ENCODE results near the gene ST6GAL1.

DNA sequence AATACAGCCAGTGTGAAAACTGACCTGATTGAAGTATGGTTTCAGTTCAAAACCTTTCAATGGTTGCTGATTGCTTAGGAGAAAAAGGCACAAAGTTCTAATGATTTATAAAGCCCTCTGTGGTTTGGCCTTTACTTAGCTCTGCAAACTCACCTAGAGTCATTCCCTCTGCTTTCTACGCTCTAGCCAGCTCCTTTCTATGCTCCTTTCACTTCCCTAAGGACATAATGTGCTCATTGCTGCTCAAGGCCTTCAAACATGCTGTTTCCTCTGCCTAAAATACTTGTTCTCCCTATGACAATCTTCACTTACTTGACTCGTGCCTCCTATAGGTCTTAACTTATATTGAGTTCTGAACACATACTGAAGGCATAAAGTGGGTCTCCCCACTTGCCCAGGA, 190.0 kb downstream of the ST6GAL1 start:
- TF ChIP-seq ZNF384 (IDR thresholded peaks at IDR 0.05; ENCODE audit: borderline replicate concordance, low read depth, low read length), result no peak
- TF ChIP-seq, protein P1, sequence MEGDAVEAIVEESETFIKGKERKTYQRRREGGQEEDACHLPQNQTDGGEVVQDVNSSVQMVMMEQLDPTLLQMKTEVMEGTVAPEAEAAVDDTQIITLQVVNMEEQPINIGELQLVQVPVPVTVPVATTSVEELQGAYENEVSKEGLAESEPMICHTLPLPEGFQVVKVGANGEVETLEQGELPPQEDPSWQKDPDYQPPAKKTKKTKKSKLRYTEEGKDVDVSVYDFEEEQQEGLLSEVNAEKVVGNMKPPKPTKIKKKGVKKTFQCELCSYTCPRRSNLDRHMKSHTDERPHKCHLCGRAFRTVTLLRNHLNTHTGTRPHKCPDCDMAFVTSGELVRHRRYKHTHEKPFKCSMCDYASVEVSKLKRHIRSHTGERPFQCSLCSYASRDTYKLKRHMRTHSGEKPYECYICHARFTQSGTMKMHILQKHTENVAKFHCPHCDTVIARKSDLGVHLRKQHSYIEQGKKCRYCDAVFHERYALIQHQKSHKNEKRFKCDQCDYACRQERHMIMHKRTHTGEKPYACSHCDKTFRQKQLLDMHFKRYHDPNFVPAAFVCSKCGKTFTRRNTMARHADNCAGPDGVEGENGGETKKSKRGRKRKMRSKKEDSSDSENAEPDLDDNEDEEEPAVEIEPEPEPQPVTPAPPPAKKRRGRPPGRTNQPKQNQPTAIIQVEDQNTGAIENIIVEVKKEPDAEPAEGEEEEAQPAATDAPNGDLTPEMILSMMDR (IDR thresholded peaks at IDR 0.05 in 2 of 3, conservative IDR thresholded peaks at IDR 0.05 in 1 of 3; ENCODE audit: control insufficient read depth in 2 of 3, extremely low read depth in 1 of 3, insufficient read depth in 1 of 3, low read depth in 3 of 3, low read length in 3 of 3), result no peak
- TF ChIP-seq, protein P2, sequence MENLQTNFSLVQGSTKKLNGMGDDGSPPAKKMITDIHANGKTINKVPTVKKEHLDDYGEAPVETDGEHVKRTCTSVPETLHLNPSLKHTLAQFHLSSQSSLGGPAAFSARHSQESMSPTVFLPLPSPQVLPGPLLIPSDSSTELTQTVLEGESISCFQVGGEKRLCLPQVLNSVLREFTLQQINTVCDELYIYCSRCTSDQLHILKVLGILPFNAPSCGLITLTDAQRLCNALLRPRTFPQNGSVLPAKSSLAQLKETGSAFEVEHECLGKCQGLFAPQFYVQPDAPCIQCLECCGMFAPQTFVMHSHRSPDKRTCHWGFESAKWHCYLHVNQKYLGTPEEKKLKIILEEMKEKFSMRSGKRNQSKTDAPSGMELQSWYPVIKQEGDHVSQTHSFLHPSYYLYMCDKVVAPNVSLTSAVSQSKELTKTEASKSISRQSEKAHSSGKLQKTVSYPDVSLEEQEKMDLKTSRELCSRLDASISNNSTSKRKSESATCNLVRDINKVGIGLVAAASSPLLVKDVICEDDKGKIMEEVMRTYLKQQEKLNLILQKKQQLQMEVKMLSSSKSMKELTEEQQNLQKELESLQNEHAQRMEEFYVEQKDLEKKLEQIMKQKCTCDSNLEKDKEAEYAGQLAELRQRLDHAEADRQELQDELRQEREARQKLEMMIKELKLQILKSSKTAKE (IDR thresholded peaks at IDR 0.05; ENCODE audit: low read depth, poor library complexity, severe bottlenecking), result no peak
- no peak for TF ChIP-seq YY1 (IDR thresholded peaks at IDR 0.05; ENCODE audit: low read depth, low read length)
- TF ChIP-seq CEBPB (IDR thresholded peaks at IDR 0.05; ENCODE audit: borderline replicate concordance in 1 of 2, low read depth in 2 of 2, low read length in 2 of 2), result no peak
- no peak for TF ChIP-seq EZH2 (IDR thresholded peaks at IDR 0.05; ENCODE audit: borderline replicate concordance, control insufficient read depth, low read depth, low read length)

Data from GM12878 (cell line).